GM13977 (cell line): ENCODE results near the gene BAG5.
A peak's percentile ranks its signal among the peaks of the same experiment; 100 is the strongest.

Source experiments
- DNase-seq: peaks from one replicate; pipeline ENCODE4 v3.0.0; 2012; ENCODE audit warnings: low spot score
- CTCF ChIP-seq: IDR thresholded peaks from 2 replicates; pipeline ENCODE4 v1.5.1; 2012; ENCODE audit warnings: mild to moderate bottlenecking, control low read depth; ENCODE audit not compliant: insufficient read depth; ENCODE audit errors: extremely low read depth, missing control alignments
- in situ Hi-C: fragments of 300-500 bp; cut with MboI; formaldehyde crosslinking; loops from one replicate; pipeline ENCODE4 v1.12.0; 2022; ENCODE audit warnings: low sequenced_read_pairs, low pct_unique_long_range_greater_than_20kb, mixed read lengths, inconsistent platforms; ENCODE audit not compliant: unreplicated experiment

Gene BAG5

DNA sequence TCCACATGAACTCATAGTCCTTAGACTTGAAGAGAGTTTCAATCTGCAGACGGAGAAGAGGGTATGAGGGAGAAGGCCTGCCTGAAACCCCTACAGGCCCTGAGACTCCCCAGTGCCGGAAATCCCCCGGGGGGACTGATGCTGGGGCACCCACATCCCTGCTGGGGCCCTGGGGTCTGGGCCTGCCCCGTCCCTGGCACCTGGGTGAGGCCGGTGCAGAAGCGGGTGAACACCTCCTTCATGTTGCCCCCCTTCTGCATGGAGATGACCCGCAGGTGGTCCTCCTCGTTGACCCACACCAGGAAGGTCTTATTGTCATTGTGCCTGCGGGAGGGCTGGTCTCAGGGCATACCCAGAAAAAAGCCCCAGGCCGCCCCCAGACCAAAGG, 42.2 kb downstream of the BAG5 start:
- TF ChIP-seq CTCF: no peak
- in situ Hi-C loops: no loop called here
- peak; percentile 59 for DNase-seq

DNA sequence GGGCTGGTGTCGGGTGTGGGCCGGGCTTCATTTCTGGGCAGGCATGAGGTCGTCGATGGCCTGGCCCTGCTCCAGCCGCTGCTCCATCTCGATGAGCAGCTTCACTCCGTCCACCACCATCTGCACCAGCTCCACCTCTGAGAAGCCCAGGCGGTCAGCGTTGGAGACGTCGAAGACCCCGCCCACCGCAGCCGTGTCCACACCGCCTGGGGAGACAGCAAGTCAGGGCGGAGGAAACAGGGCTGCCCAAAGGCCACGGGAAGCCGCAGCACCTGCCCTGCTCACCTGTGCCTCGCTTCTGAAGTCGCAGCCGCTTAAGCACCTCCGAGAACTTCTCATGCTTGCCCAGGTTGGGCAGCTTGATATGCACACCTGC, 42.6 kb downstream of the BAG5 start:
- no peak for TF ChIP-seq CTCF
- no peak for DNase-seq
- in situ Hi-C loops: no loop called here

GRCh38 chr14:103519043-103519836, 43.2 kb downstream of the BAG5 start:
- no peak for TF ChIP-seq CTCF
- peak; percentile 45 for DNase-seq
- in situ Hi-C loops: no loop called here

- TF ChIP-seq CTCF: peak; percentile 93
- in situ Hi-C loops: no loop called here
- DNase-seq: peak; percentile 89
Measured at GRCh38 chr14:103518422-103519042, 43.9 kb downstream of the BAG5 start.

DNA sequence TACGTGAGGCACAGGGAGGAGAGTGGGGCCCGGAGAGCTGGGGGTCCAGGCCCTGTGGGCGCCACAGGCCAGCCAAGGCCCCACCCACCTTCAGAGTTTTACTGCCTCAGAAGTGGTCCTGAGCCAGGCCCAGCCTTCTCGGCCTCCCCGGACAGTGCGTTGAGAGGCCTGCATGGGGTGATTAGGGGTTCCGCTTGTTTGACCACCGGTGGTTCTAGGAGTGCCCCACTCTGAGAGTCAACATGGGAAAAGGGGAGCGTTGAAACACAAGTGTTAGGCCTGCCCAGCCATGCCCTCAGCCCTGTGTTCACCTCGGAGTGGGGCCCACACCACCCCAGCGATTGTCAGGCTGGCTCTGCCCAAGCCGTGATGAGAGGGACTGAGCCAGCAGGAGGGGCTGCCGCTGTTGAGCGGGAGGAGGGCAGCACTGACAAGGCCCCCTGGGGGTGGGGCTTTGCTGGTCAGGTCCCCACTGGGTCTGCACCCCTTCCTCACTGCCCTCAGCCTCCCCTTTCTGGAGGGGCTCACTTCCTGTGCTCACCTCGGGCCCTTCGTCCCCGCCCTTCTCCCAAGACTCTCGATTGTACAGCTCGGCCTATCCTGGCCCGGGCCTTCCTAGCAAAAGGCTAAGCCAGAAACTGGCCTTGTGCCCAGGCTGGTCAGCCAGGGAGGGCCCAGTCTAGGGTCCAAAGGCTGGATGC, 44.6 kb downstream of the BAG5 start:
- TF ChIP-seq CTCF: no peak
- DNase-seq: no peak

DNA sequence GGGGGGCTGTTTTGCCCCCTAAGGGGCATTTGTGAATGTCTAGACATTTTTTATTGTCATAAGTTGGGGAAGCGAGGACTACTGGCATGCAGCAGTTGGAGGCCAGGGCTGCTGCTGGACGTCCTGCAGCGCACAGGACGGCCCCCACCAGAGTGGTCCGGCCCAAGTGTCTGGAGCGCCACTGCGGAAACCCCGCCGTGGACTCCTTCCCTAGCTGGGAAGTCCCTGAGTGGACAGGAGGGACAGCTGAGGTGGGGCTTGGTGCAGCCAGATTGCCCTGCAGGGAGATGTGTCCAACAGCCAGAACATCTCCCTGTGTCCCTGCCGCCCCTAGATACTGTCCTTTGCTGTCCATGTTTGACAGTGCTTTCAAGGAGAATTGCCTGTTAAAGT, 45.3 kb downstream of the BAG5 start:
- no peak for DNase-seq
- no peak for TF ChIP-seq CTCF
- in situ Hi-C loops: no loop called here

More for the DNA sequence above, 44.6 kb downstream of the BAG5 start:
- in situ Hi-C loops: no loop called here
